ENCODE data around the gene GNL3. TPM values are rescaled to one million over a fixed set of nuclear protein-coding genes. Genes with fewer than 3 reads are reported as not detected.

The GNL3 gene
- polyA plus RNA-seq, 5 donors: 100 to 124 (median 107) TPM

- DNase-seq: no peak
Measured at GRCh38 chr3:52683611-52684010, 2.2 kb upstream of the GNL3 start.

GRCh38 chr3:52684184-52684583 is 1.6 kb upstream of the GNL3 start:
- no peak for DNase-seq

GRCh38 chr3:52685285-52685708 is 535 bp upstream of the GNL3 start:
- DNase-seq: peak; percentile 62 to 65

- no peak for DNase-seq
Measured at GRCh38 chr3:52688266-52688665, 2.4 kb downstream of the GNL3 start.

- DNase-seq: no peak
Measured at GRCh38 chr3:52689151-52689550, 3.3 kb downstream of the GNL3 start.

GRCh38 chr3:52690560-52690959 is 4.7 kb downstream of the GNL3 start:
- DNase-seq: no peak

GRCh38 chr3:52693071-52693470 is 7.2 kb downstream of the GNL3 start:
- no peak for DNase-seq

GRCh38 chr3:52694528-52695189 is 8.8 kb downstream of the GNL3 start:
- no peak for DNase-seq

GRCh38 chr3:52695798-52696671 is 10.2 kb downstream of the GNL3 start:
- DNase-seq: no peak

- no peak for DNase-seq
Measured at GRCh38 chr3:52696830-52697631, 11.2 kb downstream of the GNL3 start.

GRCh38 chr3:52697632-52697965 is 11.8 kb downstream of the GNL3 start:
- DNase-seq: no peak

GRCh38 chr3:52703341-52703740 is 17.5 kb downstream of the GNL3 start:
- no peak for DNase-seq

GRCh38 chr3:52704611-52705437 is 19.0 kb downstream of the GNL3 start:
- peak in 1 of 2 donors; percentile 10 for DNase-seq

- DNase-seq: no peak
Measured at GRCh38 chr3:52705438-52705687, 19.5 kb downstream of the GNL3 start.

- peak; percentile 92 to 97 for DNase-seq
Measured at GRCh38 chr3:52705688-52706686, 20.2 kb downstream of the GNL3 start, which contains the start of the genes GLT8D1 and SPCS1. Gene GLT8D1 (minus strand): TSS chr3:52705791. CDS start chr3:52700460, 5,331 bp downstream. Gene SPCS1 (plus strand): TSS chr3:52706106. CDS start chr3:52706247, 141 bp downstream.

GRCh38 chr3:52707585-52707984 is 21.8 kb downstream of the GNL3 start:
- no peak for DNase-seq

GRCh38 chr3:52710512-52710911 is 24.7 kb downstream of the GNL3 start:
- DNase-seq: no peak

GRCh38 chr3:52712291-52713212 is 26.7 kb downstream of the GNL3 start:
- DNase-seq: no peak

All from right lung (tissue), 5 donors.